Nucleus accumbens (tissue), 56 donors: ENCODE measurements around the gene CAPN3.

Experiments
- DNase-seq, 56 donors: peaks; one replicate each; lab custom pipeline; 2025; lab: John Stamatoyannopoulos, UW

CAPN3 gene

DNA sequence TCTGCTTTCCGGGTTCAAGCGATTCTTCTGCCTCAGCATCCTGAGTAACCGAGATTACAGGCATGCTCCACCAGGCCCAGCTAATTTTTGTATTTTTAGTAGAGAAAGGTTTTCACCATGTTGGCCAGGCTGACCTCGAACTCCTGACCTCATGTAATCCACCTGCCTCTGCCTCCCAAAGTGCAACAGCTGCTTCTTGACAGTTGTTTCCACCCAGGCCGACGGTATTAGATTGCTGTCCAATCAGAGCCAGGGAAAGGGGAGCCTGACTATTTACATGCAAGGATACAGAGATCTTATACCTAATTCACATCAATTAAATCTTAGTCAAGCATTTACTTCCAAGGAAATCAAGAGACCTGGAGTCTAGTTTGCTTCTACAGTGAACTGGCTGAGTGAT, 4.0 kb upstream of the CAPN3 start:
- DNase-seq: no peak

DNA sequence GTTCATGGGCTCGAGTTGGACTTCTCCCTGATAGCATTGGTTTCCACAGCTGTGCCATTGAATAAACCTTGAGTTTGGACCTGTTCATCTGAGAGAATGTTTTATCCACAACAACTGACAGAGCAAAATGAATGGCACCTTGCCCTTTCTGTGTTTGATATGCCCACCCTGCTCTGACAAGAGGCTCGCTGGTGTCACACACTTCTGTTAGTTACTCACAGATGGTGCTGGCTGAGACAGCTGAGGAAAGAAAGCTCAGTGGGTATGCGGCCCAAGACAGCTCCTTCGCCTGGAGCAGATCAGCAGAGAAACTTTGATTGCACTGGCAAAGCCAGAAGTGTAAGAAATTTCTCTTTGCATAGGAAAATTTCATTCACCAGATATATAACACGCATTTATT, 2.5 kb upstream of the CAPN3 start:
- DNase-seq: no peak

DNA sequence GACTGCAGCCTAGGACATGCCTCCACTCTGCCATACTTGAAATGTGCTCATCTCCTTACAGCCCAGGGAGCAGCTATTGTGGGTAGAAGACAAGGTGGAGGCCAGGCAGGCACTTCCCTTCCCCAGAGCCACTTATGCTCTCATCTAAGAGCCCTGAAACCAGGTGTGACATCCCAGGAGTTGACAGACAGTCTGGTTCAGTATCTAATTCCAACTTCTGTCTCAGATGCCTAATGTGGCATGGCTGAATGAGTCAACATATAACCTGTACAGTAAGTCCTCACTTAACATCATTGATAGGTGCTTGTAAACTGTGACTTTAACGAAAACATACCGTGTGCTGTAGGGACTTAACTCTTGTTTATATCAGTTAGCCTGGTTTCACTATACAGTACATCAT, 1.2 kb upstream of the CAPN3 start:
- no peak for DNase-seq

DNA sequence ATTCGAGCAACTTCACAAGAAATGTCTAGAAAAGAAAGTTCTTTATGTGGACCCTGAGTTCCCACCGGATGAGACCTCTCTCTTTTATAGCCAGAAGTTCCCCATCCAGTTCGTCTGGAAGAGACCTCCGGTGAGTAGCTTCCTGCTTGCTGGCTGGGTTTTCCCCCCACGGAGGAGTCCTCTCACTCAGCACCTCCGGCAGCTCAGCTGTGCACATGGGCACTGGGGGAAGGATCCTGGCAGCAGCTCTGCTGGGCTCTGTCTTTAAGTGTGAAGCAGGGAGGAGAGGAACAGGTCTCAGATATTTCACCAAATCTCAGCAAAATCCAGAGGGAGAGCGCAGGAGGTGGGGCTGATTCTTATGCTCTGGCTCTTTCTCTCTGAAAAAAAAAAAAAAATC, 684 bp downstream of the CAPN3 start:
- no peak for DNase-seq

DNA sequence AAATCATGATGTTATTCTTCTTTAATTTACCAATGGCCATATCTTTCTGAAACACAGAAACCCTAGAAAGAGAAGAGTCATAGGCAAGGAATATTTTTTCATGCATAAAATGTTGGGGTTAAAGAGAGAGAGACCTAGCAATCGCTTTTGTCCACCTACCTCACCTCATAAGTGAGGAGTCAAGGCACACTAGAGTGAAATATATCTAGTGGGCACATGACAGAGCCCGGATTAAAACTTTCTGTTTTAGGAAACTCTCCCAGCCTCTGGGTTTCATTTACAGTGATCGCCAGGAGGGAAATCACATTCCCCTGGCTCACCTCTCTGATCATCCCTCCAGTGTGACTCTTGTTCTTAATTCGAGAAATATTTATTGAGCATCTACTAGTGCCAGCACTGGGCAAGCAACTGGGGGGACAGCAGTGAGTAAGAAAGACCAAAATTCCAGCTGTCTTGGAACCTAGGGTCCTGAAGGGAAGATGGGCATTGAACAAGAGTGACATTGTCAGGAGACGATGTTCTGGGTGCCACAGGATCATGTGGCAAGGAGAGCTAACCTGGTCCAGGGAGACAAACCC, 1.3 kb downstream of the CAPN3 start:
- no peak for DNase-seq

DNA sequence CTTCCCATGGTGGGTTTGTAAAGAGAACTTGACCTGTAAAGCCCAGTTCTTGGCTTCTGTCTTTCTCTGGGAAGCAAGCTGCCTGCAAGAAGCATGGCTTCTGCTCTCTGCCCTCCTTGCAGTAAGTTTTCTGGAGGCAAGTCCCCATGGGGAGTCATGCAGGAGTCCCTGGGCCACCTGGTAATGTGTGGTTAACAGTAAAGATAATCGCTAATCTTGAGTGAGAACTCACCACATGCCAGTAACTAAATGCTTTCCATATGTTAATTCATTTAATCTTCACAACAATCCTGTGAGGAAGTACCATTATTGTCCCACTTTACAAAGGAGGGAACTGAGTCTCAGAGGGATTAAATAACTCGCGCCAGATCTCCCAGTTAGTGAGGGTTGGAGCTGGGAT, 4.2 kb downstream of the CAPN3 start:
- no peak for DNase-seq

DNA sequence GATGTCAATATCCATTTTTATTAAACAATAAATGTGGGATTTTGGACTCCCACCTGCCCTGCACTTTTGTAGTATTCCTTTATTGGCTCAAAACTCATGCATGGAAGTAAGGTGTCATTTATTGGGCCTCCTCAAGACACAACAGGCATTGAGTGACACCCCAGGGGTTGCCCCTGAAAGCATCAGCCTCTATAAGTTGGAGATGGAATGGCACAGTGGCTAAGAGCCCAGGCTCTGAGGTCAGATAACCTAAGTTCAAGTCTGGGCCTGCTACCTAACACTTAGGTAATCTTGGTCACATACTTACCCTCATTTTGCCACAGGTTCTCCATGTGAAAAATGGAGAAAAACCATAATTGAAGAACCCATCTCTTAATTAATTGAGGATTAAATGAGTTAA, 4.6 kb downstream of the CAPN3 start:
- DNase-seq: no peak

DNA sequence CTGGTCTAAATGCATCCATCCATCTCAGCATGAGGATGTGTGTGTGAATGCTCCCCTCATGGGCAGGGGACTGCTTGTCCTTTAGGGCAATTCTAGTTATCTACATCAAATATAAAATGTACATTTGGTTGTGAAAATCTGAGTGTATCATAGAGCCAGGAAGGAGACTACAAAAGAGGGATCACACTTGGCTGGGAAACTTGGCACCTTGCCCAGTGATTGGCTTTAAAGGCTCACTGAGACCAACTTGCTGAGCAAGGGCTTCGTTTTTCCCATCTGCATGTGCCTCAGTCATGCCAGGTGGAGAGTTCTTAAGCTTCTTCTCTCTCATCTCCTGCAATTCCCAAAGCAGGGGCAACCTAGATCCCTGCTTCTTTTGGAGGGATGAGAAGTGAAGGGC, 5.2 kb downstream of the CAPN3 start:
- peak in 14 of 56 donors; percentile 2 to 66 (median 10) for DNase-seq

DNA sequence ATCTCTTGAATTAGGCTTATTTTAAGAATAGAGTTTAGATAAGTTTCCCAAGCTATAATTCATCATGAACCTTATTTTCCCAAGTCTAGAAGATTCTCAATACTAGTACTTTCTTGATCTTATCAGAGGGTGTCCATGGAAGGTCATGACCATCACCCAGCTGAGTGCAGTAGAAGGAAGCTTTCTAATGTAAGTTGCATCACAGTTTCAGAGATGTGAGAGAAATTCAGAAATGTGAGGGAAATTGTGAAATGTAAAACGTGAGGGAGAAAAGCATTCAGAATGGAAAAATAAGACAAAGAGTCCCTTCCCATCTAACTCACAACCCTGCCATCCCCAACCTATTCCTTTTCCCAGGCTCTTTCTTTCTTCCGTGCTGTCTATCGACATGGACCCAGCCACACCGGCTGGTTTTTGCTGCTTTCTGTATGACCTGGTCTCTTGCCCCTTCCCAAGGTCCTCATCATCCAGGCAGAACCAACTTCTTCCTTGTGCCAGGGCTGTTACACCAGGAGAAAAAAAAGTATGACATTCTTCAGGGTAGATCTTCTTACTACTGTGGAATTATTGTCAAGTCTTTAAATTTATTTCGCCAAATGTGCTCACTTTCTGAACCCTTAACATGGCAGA, 6.7 kb downstream of the CAPN3 start:
- no peak for DNase-seq

DNA sequence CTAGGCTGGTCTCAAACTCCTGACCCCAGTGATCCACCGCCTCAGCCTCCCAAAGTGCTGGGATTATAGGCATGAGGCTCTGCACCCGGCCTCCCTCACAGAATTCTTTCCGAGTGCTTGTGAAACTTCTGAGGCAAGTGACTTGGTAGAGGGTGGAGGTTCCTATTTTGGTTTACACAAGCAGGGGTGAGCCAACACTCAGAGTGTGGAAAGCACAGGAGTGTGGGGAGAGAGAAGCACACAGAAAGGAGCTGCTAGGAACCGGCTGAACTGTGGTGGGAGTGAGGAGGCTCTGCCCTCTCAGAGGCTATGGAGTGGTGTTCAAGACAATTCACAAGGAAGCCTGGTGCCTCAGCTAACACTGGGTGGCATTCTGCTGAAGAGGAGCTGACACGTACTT, 7.7 kb downstream of the CAPN3 start:
- no peak for DNase-seq

DNA sequence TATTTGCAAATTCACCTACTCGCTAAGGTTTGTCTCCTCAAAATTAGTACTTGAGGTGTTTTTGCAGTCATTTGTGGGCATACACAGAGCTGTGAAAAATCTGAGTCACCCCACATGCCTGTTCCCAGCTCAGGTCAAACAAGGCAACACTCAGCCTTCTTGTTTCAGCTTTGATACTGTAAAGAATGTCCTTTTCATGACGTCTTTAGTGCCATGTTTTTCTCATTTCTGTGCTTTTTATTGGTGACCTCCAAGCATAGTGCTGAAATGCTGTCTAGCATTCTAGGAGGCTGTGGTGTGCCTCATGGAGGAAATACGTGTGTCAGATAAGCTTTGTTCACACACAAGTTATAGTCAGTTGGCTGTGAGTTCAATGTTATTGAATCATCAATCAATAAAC, 8.8 kb downstream of the CAPN3 start:
- DNase-seq: no peak

DNA sequence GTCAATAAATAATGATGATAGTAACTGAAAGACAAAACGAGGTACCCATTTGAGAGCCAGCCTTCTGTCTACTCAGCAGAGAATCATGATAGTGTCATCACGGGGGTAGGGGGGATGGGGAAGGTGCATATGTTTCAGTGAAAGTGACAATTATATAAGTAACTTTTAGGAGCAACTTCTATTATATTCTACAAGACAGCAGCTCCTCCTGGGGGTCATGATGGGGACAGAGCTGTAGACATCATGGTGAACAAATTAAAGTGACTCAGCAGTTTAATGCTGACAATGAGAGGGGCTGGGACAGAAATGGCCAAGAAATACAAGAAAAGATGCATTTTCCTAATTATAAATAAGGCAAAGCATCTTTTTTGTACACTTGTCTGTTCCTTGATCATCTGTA, 11.8 kb downstream of the CAPN3 start:
- DNase-seq: no peak

DNA sequence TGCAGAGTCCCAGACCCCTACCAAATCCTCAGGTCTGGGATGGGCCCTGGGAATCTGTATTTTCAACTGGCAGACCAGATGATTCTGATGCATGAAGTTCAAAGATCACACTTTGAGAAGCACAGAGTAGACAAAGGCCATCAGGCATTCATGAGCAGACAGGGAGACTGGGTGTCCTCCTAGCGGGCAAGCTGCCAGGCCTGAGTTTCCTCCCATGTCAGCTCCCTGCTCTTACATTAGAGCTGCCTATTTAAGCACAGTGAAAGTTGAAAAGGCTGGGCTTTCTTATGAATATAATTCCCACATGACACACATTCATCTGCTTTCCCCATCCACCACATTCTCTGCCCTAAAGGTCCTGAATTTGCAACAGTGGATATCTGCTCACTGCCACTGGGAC, 14.0 kb downstream of the CAPN3 start:
- DNase-seq: peak in 4 of 56 donors; percentile 5 to 11 (median 7)

DNA sequence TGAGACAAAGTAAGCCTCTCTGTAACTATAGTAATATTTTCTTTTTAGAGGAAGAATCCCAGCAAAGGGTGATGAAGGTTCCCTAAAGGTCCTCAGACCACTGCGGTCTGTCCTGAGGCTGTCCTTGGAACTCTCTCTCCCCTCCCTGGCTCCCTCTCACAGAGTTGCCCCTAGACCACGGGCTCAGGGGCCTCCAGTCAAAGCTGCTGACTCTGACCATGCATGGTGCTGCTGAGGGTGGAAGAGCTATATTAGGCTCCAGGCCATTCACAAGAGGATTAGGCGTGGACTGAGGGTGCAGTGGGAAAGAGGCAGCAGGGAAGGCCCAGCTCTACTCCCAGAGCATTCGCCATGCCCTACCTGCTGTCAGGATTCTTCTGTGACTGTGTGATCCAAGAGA, 14.6 kb downstream of the CAPN3 start:
- DNase-seq: no peak

DNA sequence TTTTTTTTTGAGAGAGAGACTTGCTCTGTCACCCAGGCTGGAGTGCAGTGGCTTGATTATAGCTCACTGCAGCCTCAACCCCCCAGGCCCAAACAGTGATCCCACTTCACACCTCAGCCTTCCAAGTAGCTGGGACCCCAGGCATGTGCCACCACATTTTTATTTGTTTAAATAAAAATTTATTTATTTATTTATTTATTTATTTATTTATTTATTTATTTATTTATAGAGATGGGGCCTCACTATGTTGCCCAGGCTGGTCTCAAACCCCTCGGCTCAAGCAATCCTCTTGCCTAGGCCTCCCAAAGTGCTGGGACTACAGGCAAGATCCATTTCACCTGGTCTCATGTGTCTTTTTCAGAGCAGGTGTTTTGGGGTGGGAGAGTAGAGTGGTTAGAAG, 15.5 kb downstream of the CAPN3 start:
- no peak for DNase-seq

DNA sequence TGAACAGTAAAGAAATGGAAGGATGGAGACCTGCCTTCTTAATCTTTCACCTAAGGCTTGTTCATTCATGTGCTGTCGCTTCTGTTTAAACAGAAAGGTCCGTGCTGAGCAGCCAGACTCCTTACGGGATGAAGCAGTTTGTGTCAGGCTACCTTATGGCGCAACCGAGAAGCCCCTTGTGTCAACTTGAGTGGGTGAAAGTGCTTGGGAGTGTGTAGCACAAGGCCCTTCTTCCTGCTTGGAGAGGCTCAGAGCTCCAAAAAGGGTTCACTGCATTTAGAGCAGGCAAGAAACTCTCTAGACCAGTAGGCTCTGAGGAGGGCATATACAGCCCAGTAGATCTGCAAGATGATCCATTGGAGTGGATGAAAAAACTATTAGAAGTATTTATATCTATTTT, 16.0 kb downstream of the CAPN3 start:
- DNase-seq: no peak

DNA sequence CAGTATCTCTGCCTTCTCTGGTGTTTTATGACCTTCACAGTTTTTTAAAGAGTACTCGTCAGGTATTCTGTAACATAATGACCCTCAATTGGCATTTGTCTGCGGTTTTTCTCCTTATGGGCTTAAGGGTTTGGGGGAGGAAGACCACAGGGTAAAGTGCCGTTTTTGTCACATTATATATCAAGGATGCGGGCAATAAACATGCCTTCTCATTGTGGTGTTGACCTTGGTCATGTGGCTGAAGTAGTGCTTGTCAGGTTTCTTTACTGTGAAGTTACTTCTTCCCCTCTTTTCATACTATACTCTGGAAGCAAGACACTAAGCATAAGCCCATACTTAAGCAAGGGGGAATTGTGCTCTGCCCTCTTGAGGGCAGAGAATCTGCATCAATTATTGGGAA, 16.6 kb downstream of the CAPN3 start:
- no peak for DNase-seq

DNA sequence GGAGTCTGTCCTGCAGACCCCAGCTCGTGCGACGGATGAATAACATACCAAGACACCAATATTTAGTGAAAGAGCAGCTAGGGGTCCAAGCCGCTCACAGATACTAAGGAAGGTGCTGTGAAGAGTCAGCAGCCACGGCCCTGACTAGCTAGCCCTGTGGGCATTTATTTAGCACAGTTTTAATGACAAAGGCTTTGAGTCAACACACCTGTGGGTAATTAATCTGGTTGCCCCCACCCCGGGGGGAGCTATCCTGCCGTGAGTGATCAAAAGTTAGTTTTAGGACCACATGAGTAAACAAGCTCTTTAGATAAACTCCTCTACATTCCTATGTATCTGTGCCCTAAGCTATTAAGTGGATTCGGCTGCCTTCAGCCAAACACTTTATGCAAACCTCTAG, 18.7 kb downstream of the CAPN3 start:
- no peak for DNase-seq

DNA sequence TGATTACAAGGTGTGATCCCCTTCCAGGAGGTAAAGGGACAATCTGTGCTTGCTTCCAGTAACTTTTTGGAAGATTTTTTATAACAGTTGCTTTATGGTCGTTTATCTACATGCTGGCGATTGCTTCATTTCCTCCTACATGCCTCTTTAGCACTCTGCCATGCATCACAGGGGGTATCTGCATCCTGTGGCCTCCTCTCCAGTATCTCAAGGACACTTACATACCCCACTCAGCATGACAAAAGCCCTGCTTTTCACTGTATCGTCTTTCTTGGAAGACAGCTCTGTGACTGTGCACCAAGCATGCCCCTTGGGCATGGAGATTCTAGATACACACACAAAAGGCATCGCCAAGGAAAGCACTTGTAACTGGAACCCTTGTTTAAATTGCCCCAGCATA, 25.3 kb downstream of the CAPN3 start:
- no peak for DNase-seq

DNA sequence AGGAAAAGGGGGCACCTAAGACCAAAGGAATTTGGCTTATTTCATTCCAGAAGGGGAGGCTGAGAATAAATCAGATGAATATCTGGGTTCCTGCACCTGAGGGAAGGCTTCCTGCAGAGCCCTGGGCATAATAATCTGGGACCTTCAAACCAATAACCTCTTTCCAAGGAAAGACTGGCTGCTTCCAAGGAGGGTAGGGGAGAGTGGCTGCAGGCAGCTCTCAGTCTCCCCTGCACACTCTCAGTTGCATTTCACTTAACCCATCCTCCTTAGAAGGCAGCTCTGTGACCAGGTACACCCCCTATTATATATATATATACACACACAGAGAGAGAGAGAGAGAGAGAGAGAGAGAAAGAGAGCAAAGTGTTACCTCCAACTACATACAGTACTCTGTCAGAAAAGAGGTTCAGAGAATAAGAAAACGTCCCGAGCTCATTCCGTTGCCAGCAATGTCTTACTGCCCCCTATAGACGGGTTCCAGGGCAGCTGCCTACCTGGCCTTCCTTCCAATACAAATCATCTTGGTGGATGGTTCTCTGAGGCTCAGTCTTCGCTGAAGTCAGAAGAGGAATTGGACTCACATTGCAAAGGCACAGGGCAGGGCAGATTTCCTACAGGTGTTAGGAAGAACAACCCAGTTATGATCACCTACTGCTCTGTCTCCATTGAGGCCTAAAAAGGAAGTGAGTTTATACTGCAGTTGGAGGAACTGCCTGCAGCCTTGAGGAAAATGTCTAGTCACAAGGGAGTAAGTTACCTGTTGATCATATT, 26.1 kb downstream of the CAPN3 start:
- peak in 2 of 56 donors; percentile 6 to 21 for DNase-seq

DNA sequence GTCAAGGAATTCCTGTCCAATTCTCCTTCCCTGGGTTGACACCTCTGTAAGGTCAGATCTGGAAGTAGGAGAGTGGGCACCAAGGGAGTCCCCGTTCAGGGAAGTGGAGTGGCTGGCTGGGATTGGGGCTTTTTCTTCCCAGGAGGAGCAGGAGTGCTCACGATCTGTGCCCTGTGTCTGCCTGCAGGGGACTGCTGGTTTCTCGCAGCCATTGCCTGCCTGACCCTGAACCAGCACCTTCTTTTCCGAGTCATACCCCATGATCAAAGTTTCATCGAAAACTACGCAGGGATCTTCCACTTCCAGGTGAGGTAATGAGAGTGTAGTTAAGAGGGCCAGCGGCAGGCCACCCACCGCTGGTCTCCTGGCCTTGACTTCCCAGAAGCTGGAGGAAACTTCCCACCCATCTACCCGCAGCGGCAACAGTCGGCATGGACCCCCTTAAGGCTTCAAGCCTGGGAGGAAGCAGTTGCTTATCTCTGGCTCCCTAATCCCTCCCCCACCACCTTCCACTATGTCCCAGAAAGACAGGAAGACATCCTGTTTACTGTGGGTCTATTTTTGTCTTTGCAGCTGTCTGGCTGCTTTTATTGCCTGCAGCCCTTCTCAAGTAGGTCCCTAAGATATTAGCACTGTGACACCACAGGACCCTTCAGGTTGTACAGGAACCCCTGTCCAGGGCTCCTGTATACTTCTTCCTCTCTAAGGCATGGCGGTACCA, 26.8 kb downstream of the CAPN3 start:
- no peak for DNase-seq

DNA sequence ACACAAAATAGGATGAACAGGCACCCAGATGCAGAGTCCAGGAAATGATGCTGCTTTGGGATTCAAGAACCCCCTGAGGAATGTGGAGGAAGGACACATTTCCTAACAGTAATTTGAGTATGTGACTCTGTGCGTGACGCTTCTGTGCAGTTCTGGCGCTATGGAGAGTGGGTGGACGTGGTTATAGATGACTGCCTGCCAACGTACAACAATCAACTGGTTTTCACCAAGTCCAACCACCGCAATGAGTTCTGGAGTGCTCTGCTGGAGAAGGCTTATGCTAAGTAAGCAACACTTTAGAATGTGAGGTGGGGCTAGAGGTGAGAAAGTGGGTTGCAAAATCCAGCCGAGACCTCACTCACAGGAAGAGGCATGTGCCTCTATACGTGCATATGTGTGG, 28.3 kb downstream of the CAPN3 start:
- no peak for DNase-seq
